ENCODE results near the gene PHC2. TPM values are rescaled to one million over a fixed set of nuclear protein-coding genes. Genes with fewer than 3 reads are reported as not detected.
"Not testable (repeated sequence)": the region's sequence is repeated elsewhere in the genome, so short reads cannot be mapped to it uniquely, and the experiment has no call there.

Gene PHC2
- polyA plus RNA-seq, 3 donors: 107 to 121 (median 111) TPM

GRCh38 chr1:33311706-33312412 is 119.0 kb downstream of the PHC2 start:
- DNase-seq (ENCODE audit: extremely low read depth in 1 of 11, low read depth in 9 of 11, low spot score in 4 of 11): no peak

DNA sequence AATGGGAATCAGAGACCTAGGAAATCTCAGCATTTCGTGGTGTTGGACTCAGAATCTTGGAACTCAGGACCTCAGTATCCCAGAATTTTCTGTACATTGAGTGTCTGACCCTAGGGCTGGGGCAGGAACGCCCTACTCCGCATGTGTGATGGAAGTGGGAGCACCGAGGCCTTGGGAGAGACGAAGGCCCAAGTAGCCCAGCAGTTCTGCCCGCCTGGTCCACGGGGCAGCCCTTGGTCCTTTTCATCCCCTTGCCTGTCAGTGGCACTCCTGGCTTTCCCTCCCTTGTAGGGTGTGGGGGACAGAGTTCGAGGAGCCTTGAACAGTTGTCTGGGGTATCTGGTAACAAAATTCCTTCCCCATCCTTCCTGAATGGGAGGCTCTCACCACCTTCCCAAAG is 120.2 kb downstream of the PHC2 start:
- DNase-seq (ENCODE audit: extremely low read depth in 1 of 11, low read depth in 9 of 11, low spot score in 4 of 11): no peak

- not testable (repeated sequence) for DNase-seq (ENCODE audit: extremely low read depth in 1 of 11, low read depth in 9 of 11, low spot score in 4 of 11)
These were observed 121.5 kb downstream of the PHC2 start for GRCh38 chr1:33309351-33309750.

DNA sequence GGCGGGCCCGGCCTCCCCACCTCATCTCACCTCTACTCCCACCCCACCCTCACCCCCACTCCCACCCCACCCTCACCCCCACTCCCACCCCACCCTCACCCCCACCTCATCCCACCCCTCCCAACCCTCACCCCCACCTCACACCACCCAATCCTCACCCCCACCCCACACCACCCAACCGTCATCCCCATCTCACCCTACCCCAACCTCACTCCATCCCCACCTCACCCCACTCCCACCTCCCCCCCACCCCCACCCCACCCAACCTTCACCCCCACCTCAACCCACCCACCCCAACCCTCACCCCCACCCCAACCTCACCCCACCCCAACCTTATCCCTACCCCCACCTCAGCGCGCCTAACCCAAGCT is 123.4 kb downstream of the PHC2 start:
- DNase-seq (ENCODE audit: extremely low read depth in 1 of 11, low read depth in 9 of 11, low spot score in 4 of 11): no peak

- peak in 3 of 11 donors; percentile 15 to 46 (median 34) for DNase-seq (ENCODE audit: extremely low read depth in 1 of 11, low read depth in 9 of 11, low spot score in 4 of 11)
These were observed 124.0 kb downstream of the PHC2 start for GRCh38 chr1:33306653-33307493.

DNA sequence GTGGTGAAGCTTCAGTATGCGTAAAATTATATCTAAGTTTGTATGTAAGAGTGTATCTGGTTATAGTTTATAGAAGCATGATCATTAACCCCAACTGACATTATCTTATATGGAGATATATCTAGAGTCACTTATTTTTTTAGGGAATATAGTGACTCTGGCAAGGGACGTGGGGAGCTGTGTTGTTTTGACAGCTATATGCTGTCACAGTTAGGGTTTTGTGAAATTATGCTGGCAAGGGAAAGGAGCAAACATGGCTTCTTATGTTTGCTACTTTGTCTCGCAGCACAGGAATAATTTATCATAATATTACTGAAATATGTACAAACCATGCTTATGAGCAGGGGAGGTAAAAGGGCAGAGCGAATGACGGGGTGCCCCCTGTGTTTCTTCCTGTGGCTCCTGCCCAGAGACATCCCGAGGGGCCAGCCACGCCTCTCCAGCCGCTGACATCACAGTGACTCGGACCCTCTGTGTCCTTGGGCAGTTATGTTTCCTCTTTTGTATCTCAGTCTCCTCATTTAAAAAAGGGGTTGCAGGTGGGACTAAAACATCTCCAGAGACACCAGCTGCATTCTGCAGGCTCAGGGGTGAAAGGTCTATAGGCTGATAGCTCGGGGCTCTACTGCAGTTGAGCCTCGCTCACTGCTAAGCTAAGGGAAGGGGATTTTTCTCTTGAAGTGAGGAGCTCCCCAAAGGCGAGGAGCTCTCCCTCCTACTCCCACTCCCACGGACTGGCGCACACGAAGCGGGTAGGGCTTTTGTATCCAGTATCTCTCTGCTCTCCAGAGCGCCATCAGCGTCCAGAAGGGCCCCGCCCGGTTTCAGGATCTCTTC is 124.9 kb downstream of the PHC2 start:
- DNase-seq (ENCODE audit: extremely low read depth in 1 of 11, low read depth in 9 of 11, low spot score in 4 of 11): no peak

GRCh38 chr1:33305016-33305415 is 125.9 kb downstream of the PHC2 start:
- no peak for DNase-seq (ENCODE audit: extremely low read depth in 1 of 11, low read depth in 9 of 11, low spot score in 4 of 11)

DNA sequence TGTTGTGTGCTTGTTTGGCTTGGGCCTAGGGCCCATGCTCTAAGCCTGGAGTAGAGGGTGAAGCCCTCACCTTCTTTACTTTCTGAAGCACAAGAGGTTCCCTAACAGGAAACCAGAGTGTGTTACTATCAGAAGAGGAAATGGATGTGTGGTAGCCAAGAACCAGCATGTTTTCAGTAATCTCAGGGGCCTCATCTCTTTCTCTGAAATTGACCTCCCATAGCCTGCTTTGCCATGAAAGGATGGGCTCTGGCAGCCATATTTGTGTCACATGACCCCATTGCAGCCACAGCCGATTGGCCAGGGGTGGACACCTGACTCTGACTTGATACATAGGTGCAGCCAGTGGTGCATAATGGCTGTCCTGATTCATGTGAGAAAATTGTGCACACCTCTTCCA is 128.6 kb downstream of the PHC2 start:
- no peak for DNase-seq (ENCODE audit: extremely low read depth in 1 of 11, low read depth in 9 of 11, low spot score in 4 of 11)

- DNase-seq (ENCODE audit: extremely low read depth in 1 of 11, low read depth in 9 of 11, low spot score in 4 of 11): no peak
These were observed 129.5 kb downstream of the PHC2 start for GRCh38 chr1:33301273-33301984.

DNA sequence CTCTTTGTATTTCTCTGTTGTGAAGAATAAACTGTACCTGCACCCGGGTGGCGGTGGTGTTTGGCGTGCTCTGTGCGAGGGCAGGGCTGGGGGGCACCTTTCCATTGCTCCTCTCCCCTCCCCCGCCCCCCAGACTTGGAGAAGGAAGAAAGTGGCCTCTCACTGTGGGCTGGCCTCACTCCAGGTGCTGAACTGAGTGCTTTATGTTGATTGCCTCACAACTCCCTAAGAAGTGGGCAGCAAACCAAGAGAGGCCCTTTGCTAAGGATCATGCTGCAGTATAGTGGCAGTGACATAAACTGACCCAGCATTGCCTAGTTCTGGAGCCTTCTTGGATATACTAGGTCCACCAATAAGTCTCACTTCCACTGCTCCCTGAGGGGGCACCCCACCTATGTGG is 130.2 kb downstream of the PHC2 start:
- peak in 1 of 11 donors; percentile 38 for DNase-seq (ENCODE audit: extremely low read depth in 1 of 11, low read depth in 9 of 11, low spot score in 4 of 11)

DNA sequence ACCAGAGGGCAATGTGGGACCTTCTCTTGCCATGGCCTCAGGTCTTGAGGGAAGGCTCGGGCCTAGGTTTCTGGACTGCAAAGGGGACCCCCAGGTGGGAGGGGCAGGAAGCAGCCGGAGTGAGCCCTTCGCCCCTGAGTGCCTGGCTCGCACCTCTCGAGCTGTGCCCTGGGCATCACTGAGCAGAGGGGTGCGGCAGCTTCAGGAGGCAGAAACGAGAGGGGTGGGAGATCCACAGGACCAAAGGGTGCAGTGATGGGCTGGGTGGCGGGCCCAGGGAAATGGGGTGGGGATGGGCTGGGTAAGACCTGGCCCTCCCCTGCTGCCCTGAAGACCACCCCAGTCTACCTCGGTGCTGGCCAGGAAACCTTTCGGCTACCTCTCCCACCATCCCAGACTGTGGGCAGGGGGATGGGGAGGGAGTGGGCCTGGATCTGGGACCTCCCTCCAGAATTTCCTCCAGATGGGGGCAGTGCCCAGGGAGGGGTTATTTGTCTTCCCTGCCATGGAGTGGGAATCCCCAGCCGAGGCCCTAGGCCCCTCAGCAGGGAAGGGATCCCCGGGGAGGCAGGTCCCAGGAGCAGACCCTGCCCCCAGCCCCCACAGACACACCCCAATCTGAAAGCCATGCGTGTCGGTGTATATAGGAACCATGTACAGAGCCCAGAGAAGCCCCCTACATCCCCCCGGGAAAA is 131.3 kb downstream of the PHC2 start:
- no peak for DNase-seq (ENCODE audit: extremely low read depth in 1 of 11, low read depth in 9 of 11, low spot score in 4 of 11)

- DNase-seq (ENCODE audit: extremely low read depth in 1 of 11, low read depth in 9 of 11, low spot score in 4 of 11): peak in 2 of 11 donors; percentile 32 to 37
These were observed 132.1 kb downstream of the PHC2 start for GRCh38 chr1:33298623-33299277.

GRCh38 chr1:33297911-33298622 is 132.8 kb downstream of the PHC2 start:
- no peak for DNase-seq (ENCODE audit: extremely low read depth in 1 of 11, low read depth in 9 of 11, low spot score in 4 of 11)

DNA sequence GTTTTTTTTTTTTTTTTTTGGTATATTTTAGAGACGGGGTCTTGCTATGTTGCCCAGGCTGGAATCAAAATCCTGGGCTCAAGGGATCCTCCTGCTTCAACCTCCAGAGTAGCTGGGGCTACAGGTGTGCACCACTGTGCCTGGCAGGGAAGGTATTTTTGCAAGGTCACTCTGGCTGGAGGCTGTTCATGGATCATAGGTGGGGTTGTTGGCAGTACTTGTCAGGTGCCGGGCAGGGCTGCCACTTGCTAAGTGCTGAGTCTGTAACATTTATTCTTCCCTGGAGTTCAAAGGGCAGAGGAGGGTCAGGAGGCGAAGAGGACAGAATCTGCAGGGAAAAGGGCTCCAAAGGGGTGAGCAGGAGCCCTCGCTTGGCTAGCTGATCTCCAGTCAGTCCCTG is 134.1 kb downstream of the PHC2 start:
- DNase-seq (ENCODE audit: extremely low read depth in 1 of 11, low read depth in 9 of 11, low spot score in 4 of 11): no peak

DNA sequence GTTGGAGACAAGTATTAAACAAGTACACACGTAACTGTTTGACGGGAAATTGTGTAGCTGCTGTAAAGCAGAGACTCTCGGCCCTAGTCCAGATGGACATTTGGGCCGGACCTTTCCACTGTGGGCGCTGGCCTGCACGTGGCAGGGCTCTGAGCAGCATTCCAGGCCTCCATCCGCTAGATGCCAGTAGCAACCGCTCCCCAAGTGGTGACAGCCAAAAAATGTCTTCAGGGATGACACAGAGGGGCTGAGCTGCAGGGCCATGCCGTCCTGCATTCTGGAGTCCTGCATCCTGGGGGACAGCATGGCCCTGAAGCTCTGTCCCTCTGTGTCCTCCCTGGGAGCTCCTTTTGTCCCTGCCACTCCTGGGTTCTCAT is 134.8 kb downstream of the PHC2 start:
- no peak for DNase-seq (ENCODE audit: extremely low read depth in 1 of 11, low read depth in 9 of 11, low spot score in 4 of 11)

DNA sequence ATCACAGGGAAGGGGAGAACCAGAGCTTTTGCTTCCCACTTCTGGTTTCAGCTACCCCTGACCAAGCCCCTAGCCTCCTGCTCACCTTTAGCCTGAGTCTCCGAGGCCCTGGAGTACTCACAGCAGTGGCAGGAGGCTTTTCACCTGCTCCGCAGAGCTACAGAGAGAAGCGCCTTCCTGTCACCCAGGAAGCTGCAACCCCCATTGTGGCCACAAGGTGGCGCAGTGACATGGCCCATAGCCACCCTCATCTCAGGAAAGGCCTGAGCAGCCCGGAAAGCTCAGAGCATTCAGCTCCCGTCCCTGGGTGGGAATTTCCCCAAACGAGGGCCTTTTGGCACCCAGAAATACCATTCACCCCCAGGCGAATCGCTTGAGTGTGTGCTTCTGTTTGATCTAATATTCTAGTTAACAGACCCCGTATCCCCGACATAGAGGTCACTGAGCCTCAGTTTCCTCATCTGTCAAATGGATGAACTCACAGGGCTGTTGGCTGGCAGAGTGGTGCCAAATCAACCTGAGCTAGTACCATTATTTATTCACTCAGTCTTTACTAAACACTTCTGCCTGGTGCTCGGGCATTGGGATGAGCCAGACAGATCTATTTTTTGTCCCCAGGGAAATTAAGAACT is 135.3 kb downstream of the PHC2 start:
- peak; percentile 47 to 78 (median 74) for DNase-seq (ENCODE audit: extremely low read depth in 1 of 11, low read depth in 9 of 11, low spot score in 4 of 11)

DNA sequence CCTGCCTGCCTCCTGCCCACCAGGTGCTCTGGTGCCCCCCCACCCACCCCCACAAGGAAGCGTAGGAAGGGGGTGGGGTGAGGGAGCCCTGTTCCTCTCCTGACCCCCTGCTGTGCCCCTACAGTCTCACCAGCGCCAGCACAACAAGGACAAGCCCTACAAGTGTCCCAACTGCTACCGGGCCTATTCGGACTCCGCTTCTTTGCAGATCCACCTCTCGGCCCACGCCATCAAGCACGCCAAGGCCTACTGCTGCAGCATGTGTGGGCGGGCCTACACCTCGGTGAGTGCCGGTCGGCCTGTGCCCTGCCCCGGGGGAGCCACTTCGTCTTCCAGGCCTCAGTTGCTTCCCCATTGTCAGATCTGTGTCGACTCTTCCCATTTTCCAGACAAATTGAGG is 135.9 kb downstream of the PHC2 start:
- DNase-seq (ENCODE audit: extremely low read depth in 1 of 11, low read depth in 9 of 11, low spot score in 4 of 11): no peak

Measured in renal cortex interstitium (tissue), 11 donors.